Measurements from ENCODE around the gene MFSD2B. TPM values are rescaled to one million over a fixed set of nuclear protein-coding genes. Genes with fewer than 3 reads are reported as not detected.
"Not testable (repeated sequence)": the region's sequence is repeated elsewhere in the genome, so short reads cannot be mapped to it uniquely, and the experiment has no call there.

MFSD2B gene
- total RNA-seq, 2 experiments from 2014 or later, result 0.34 to 0.44 TPM

DNA sequence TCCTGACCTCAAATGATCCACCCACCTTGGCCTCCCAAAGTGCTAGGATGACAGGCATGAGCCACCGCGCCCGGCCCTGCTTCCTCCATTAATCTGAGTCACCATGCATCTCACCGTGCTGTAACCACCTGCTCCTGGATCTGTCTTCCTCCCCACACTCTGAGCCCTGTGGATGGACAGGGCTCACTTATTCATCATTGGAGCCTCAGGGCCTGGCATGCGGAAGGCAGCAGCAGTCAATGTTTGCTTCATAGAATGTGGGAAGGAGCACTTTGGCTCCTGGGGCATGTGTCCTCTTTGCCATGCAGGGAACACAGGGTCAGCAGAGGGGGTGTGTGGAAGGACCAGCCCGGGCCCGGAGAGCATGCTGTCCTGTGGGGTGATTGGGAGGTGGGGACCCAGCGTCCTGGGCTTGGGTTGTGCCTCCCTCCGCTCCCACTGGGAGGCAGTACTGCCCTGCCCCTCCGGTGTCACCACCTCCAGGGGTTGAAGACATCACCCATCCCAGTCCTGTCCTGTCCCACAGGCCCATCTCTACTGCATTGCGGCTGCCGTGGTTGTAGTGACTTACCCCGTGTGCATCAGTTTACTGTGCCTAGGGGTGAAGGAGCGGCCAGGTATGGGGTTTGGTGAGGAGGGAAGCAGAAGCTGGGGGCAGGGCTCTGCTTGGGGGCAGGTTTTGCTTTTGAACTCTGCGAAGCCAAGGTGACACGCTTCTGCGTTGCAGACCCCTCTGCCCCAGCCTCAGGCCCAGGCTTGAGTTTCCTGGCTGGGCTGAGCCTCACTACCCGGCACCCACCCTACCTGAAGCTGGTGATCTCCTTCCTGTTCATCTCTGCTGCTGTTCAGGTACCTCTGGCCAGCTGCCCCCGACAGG lies 11.5 kb downstream of the MFSD2B start:
- Mint-ChIP-seq H3K9me3 (ENCODE audit: insufficient read depth) (no peaks in the 10 kb centered on the region), H3K27me3 (ENCODE audit: low read depth) (no peaks in the 10 kb centered on the region), H3K36me3 (ENCODE audit: low read depth) (no peaks in the 10 kb centered on the region), H3K4me1 (ENCODE audit: low read depth) (no peaks in the 10 kb centered on the region), H3K27ac (no peak overlapping the region), H3K4me3 (no peak overlapping the region)
- peak; percentile 57 for ATAC-seq
- POLR2A ChIA-PET, result interaction anchor here (0.8 kb wide), 1 partner anchor 197 kb away, joined by 5 read pairs; no protein-coding TSS in a partner anchor
- peak; percentile 39 for DNase-seq
- CTCF ChIA-PET, result interaction anchor here (1.2 to 1.8 kb wide), 2 partner anchors 11 to 62 kb away, joined by 4 read pairs; no protein-coding TSS in a partner anchor

DNA sequence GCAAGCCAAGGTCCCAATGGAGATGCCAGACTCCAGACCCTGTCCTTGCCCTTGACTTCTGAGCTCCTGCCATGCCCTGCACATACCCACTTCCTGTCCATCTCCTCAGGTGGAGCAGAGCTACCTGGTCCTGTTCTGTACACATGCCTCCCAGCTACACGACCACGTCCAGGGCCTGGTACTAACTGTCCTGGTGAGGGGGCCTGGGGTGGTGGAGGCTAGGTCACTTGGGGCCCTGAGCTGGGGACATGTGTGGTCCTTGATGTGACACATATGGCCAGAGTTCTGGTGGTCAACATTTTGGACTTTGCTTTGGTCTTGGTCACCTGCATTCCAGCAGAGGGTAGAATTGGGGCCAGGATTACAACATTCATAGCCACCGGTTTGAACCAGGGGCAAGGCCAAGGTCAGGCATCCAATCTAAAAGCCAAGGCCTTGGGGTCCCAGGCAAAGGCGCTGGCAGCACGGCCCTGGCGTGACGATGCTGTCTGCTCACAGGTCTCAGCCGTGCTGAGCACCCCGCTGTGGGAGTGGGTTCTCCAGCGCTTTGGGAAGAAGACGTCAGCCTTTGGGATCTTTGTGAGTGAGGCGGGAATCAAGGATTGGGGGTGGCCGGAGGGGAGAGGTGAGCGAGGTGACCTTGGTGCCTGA lies 12.6 kb downstream of the MFSD2B start:
- peaks cover 3% of the 10 kb centered on the region for H3K36me3 Mint-ChIP-seq (ENCODE audit: low read depth)
- no peaks in the 10 kb centered on the region for H3K4me1 Mint-ChIP-seq (ENCODE audit: low read depth)
- no peaks in the 10 kb centered on the region for H3K9me3 Mint-ChIP-seq (ENCODE audit: insufficient read depth)
- DNase-seq (no peak), ATAC-seq (no peak)
- POLR2A ChIA-PET, result interaction anchor here (0.8 kb wide), 1 partner anchor 198 kb away, joined by 5 read pairs; no protein-coding TSS in a partner anchor
- CTCF ChIA-PET, result interaction anchor here (1.2 to 1.8 kb wide), 2 partner anchors 10 to 61 kb away, joined by 4 read pairs; no protein-coding TSS in a partner anchor
- no peaks in the 10 kb centered on the region for H3K27me3 Mint-ChIP-seq (ENCODE audit: low read depth)
- peak overlapping the region; percentile 52 for H3K27ac Mint-ChIP-seq
- H3K4me3 Mint-ChIP-seq, result no peak overlapping the region

DNA sequence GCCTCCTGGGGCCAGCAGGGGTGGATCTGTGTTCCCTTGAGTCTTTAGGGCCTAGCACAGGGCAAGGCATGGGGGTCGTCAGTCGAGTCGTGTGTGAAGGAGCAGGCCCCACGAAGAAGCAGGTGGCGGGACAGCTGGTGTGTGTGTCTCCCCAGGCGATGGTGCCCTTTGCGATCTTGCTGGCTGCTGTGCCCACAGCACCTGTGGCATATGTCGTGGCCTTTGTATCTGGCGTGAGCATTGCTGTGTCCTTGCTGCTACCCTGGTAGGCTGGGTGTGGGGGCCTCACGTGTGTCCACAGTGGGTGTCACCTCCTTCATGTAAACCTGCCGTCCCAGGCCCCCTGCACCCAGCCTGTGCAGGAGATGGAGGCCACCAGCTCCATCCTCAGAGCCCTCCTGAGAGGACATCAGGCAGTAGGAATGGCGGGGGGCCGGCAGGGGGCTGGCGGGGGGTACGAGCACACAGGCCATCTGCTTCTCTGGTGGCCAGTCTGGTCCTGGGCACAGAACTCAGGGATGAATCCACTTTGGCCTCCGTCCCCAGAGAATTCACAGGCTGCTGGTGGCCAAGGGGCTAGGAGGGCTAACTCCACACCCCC lies 13.2 kb downstream of the MFSD2B start:
- no peak for ATAC-seq
- ChIA-PET POLR2A (no interaction called here), CTCF (interaction anchor here (1.8 kb wide), 1 partner anchor 10 kb away, joined by 4 read pairs; no protein-coding TSS in a partner anchor)
- no peaks in the 10 kb centered on the region for H3K9me3 Mint-ChIP-seq (ENCODE audit: insufficient read depth)
- H3K27me3 Mint-ChIP-seq (ENCODE audit: low read depth), result no peaks in the 10 kb centered on the region
- no peak overlapping the region for H3K4me3 Mint-ChIP-seq
- DNase-seq, result no peak
- no peak overlapping the region for H3K27ac Mint-ChIP-seq
- no peaks in the 10 kb centered on the region for H3K4me1 Mint-ChIP-seq (ENCODE audit: low read depth)
- peaks cover 3% of the 10 kb centered on the region for H3K36me3 Mint-ChIP-seq (ENCODE audit: low read depth)

DNA sequence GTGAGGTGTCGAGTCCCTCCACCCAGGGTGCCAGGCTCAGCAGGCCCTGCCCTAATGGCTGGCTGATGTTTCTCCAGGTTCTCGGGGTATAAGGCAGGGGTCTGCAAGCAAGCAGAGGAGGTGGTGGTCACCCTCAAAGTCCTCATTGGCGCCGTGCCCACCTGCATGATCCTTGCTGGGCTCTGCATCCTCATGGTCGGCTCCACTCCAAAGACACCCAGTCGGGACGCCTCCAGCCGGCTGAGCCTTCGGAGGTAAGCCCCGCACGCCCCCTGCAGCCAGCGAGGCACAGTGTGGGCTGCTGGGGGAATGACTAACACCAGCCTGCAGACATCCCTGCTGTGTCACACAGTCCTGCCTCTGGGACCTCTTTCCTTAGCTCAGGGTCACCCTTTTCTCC lies 14.1 kb downstream of the MFSD2B start:
- Mint-ChIP-seq H3K27me3 (ENCODE audit: low read depth) (no peaks in the 10 kb centered on the region), H3K36me3 (ENCODE audit: low read depth) (peaks cover 5% of the 10 kb centered on the region), H3K9me3 (ENCODE audit: insufficient read depth) (no peaks in the 10 kb centered on the region), H3K4me1 (ENCODE audit: low read depth) (no peaks in the 10 kb centered on the region), H3K27ac (no peak overlapping the region), H3K4me3 (no peak overlapping the region)
- ATAC-seq (no peak), DNase-seq (no peak)
- POLR2A ChIA-PET, result no interaction called here
- CTCF ChIA-PET, result no interaction called here

DNA sequence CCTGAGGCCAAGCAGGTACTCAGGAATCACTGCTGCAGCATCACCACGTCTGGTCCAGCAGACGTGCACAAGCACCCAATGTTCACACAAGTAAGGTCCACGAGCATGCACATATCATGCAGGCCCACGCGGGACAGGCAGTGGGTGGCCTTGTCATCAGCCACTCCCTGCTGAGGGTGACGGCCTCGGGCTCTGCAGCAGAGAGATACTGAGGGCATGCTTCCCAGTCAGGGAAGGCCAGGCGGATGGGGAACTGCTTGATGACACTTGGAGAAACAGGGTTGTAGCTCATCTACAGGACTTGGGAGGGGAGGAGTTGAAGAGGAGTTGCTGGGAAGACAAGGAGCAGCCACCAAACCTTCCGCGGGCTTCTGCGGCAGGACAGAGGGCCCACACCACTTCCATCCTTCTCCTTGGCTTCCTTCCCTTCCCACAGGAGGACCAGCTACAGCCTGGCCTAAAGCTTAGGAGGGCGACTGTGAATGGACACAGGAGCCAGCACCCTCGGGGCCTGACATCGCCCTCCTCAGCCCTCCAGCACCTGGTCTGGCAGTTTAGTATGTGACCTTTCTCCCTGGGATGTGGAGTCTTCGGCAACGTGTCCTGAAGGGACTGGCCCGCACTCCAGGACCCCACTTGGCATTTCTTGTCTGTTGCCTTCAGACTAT lies 15.2 kb downstream of the MFSD2B start:
- Mint-ChIP-seq H3K36me3 (ENCODE audit: low read depth) (peaks cover 15% of the 10 kb centered on the region), H3K9me3 (ENCODE audit: insufficient read depth) (no peaks in the 10 kb centered on the region), H3K4me1 (ENCODE audit: low read depth) (peaks cover 1% of the 10 kb centered on the region), H3K27ac (no peak overlapping the region), H3K4me3 (no peak overlapping the region), H3K27me3 (ENCODE audit: low read depth) (no peaks in the 10 kb centered on the region)
- no peak for DNase-seq
- CTCF ChIA-PET, result no interaction called here
- no peak for ATAC-seq
- POLR2A ChIA-PET, result no interaction called here

DNA sequence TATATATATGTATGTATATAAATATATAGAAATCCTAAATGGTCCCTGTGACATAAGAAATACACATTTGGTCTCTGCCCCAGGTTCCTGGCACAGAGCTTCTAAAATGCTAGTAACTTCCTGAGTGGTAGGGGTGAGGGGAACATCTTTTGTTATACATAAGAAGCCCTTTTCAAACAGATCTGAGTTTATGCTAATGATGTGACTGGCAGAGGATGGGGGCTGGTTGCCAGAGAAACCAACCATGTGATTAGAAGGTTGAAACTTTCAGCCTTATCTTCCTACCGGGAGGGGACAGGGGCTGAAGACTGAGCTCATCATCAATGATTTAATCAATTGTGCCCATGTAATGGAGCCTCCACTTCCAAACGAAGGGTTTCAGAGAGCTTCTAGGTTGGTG lies 16.3 kb downstream of the MFSD2B start:
- CTCF ChIA-PET, result no interaction called here
- no peak for DNase-seq
- Mint-ChIP-seq H3K9me3 (ENCODE audit: insufficient read depth) (no peaks in the 10 kb centered on the region), H3K4me1 (ENCODE audit: low read depth) (peaks cover 6% of the 10 kb centered on the region), H3K4me3 (no peak overlapping the region), H3K27ac (no peak overlapping the region), H3K27me3 (ENCODE audit: low read depth) (no peaks in the 10 kb centered on the region), H3K36me3 (ENCODE audit: low read depth) (peaks cover 20% of the 10 kb centered on the region)
- ATAC-seq, result no peak
- POLR2A ChIA-PET, result no interaction called here

DNA sequence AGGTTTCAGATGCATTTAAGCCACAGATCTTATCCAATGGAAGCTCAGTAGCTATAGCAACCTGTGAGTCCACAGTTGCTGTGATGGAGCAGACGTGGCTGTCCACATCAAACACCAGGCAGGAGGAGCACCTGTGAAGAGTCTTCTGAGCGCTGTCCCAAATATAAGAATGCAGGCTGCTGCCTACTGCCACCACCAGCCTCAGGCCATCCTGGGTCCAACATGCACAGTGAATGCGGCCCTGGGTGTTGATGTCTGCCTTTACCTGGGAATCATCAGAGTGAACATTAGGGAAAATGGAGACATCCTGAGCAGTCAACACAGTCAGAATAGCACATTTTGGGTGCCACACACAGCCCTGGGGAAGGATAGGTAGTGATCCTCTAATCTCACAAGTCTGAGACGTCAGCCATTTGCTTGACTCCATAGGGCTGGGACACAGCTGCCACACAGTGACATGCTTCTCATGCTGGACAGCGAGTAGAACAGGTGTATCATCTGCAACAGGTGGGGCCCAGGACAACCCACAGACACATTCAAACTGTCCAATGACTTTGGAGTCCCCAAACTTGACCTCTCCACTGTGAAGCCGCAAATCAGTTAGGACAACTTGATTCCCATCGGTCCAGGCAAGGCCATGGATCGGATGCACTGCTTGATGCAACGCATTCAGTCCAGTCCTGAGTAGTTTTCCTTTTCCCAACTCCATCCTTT lies 29.1 kb downstream of the MFSD2B start:
- DNase-seq, result no peak
- ATAC-seq, result no peak
- Mint-ChIP-seq H3K4me1 (ENCODE audit: low read depth) (peaks cover 13% of the 10 kb centered on the region), H3K4me3 (no peak overlapping the region), H3K9me3 (ENCODE audit: insufficient read depth) (no peaks in the 10 kb centered on the region), H3K36me3 (ENCODE audit: low read depth) (peaks cover 31% of the 10 kb centered on the region), H3K27me3 (ENCODE audit: low read depth) (no peaks in the 10 kb centered on the region), H3K27ac (no peak overlapping the region)
- CTCF ChIA-PET, result interaction anchor here (0.9 kb wide), 1 partner anchor 45 kb away, joined by 3 read pairs; no protein-coding TSS in a partner anchor
- POLR2A ChIA-PET, result no interaction called here

DNA sequence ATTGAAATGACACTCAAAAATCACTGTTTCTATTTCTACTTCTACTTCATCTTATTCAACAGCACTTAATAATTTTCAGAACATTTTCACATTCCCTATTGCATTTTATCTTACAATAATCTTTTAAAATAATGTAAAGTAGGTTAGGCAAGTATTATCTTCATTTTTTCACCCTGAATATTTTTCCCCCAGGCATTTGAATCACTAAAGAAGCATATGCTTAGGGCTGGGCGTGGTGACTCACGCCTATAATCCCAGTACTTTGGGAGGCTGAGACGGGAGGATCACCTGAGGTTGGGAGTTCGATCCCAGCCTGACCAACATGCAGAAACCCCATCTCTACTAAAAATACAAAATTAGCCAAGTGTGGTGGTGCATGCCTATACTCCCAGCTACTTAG lies 30.6 kb downstream of the MFSD2B start:
- H3K27me3 Mint-ChIP-seq (ENCODE audit: low read depth), result no peaks in the 10 kb centered on the region
- peaks cover 18% of the 10 kb centered on the region for H3K4me1 Mint-ChIP-seq (ENCODE audit: low read depth)
- H3K36me3 Mint-ChIP-seq (ENCODE audit: low read depth), result peaks cover 29% of the 10 kb centered on the region
- H3K4me3 Mint-ChIP-seq, result no peak overlapping the region
- no peak overlapping the region for H3K27ac Mint-ChIP-seq
- no peak for DNase-seq
- no peak for ATAC-seq
- POLR2A ChIA-PET, result no interaction called here
- no peaks in the 10 kb centered on the region for H3K9me3 Mint-ChIP-seq (ENCODE audit: insufficient read depth)
- CTCF ChIA-PET, result no interaction called here

DNA sequence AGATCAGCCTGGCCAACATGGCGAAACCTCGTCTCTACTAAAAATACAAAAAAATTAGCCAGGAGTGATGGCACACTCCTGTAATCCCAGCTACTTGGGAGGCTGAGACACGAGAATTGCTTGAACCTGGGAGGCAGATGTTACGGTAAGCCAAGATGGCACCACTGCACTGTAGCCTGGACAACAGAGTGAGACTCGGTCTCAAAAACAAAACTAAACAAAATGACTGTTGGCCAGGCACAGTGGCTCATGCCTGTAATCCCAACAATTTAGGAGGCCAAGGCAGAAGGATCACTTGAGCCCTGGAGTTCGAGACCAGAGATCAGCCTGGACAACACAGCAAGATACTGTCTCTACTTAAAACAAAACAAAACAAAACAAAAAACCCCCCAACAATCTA lies 33.2 kb downstream of the MFSD2B start:
- H3K4me3 Mint-ChIP-seq; H3K9me3 Mint-ChIP-seq (ENCODE audit: insufficient read depth); ATAC-seq; H3K27me3 Mint-ChIP-seq (ENCODE audit: low read depth); H3K27ac Mint-ChIP-seq; CTCF ChIA-PET; POLR2A ChIA-PET; DNase-seq: not testable (repeated sequence)
- peaks cover 32% of the 10 kb centered on the region for H3K4me1 Mint-ChIP-seq (ENCODE audit: low read depth)
- peaks cover 18% of the 10 kb centered on the region for H3K36me3 Mint-ChIP-seq (ENCODE audit: low read depth)

DNA sequence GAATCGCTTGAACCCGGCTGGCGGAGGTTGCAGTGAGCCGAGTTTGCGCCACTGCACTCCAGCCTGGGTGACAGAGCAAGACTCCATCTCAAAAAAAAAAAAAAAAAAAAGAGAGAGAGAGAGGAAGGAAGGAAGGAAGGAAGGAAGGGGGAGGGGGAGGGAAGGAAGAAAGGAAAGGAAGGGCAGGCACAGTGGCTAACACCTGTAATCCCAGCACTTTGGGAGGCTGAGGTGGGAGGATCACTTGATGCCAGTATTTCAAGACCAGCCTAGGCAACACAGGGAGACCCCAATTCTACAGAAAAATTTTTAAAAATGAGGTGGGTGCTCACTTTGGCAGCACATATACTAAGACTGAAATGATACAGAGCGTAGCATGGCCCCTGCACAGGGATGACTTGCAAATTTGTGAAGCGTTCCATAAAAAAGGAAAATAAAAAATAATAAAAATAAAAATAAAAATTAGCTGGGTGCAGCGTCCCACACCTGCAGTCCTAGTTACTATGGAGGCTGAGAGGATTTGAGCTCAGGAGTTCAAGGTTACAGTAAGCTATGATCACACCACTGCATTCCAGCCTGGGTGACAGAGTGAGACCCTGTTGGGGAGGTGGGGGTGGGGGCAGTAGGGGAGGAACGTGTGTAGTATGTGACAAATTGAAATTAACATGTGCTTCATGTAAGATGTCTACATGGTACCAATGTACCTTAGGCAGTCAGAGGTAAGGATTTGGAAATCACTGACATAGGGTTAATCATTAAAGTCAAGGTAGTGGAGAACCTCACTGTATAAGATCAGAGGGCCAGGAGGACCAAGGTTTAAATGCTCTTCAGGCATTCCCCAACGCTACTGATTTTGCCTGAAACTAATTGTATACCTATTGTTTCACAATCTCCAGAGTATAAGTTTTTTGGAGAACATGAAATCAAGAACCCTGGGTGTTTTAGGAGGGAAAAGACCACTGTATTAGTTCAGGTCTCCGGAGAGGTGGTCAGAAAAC lies 35.9 kb downstream of the MFSD2B start:
- ChIA-PET CTCF (interaction anchor here (1.8 to 2.3 kb wide), 2 partner anchors 15 to 119 kb away, joined by 10 to 19 read pairs; partner anchors contain the start of gene ATAD2B), POLR2A (interaction anchor here (0.7 kb wide), 1 partner anchor 105 kb away, joined by 3 read pairs; no protein-coding TSS in a partner anchor)
- ATAC-seq (no peak), DNase-seq (no peak)
- H3K4me1 Mint-ChIP-seq (ENCODE audit: low read depth), result peaks cover 37% of the 10 kb centered on the region
- H3K9me3 Mint-ChIP-seq (ENCODE audit: insufficient read depth), result no peaks in the 10 kb centered on the region
- H3K27ac Mint-ChIP-seq, result no peak overlapping the region
- H3K4me3 Mint-ChIP-seq, result peak overlapping the region; percentile 90
- peaks cover 6% of the 10 kb centered on the region for H3K36me3 Mint-ChIP-seq (ENCODE audit: low read depth)
- peaks cover 5% of the 10 kb centered on the region for H3K27me3 Mint-ChIP-seq (ENCODE audit: low read depth)
